HUES64 (cell line): ENCODE measurements around the gene PLAAT3.
"Not testable (repeated sequence)": the region's sequence is repeated elsewhere in the genome, so short reads cannot be mapped to it uniquely, and the experiment has no call there.

Experiments used
- H3K27ac ChIP-seq: 2 replicates; pipeline ENCODE4 v1.7.0; 2013; ENCODE audit warnings: low read depth, low read length, inconsistent platforms
- H3K27me3 ChIP-seq: 2 replicates; pipeline ENCODE4 v1.6.1; 2013; ENCODE audit warnings: mild to moderate bottlenecking, low read length; ENCODE audit not compliant: insufficient read depth
- H3K36me3 ChIP-seq: 2 replicates; pipeline ENCODE4 v1.6.1; 2013; ENCODE audit warnings: mild to moderate bottlenecking, low read length; ENCODE audit not compliant: insufficient read depth
- H3K4me1 ChIP-seq: 2 replicates; pipeline ENCODE4 v1.6.1; 2013; ENCODE audit warnings: mild to moderate bottlenecking, low read length, moderate library complexity; ENCODE audit not compliant: insufficient read depth
- H3K4me3 ChIP-seq: 2 replicates; pipeline ENCODE4 v1.5.1; 2013; ENCODE audit warnings: mild to moderate bottlenecking, low read length, moderate library complexity
- H3K9ac ChIP-seq: 2 replicates; pipeline ENCODE4 v1.6.1; 2013; ENCODE audit warnings: mild to moderate bottlenecking, low read depth, low read length
- H3K9me3 ChIP-seq: 2 replicates; pipeline ENCODE4 v1.6.1; 2013; ENCODE audit warnings: low read depth, low read length; ENCODE audit not compliant: insufficient read depth
- WGBS: fragments of 150-250, 120-280 bp; methylation state at CpG from one replicate; pipeline ENCODE4 v1.1.7; 2013; ENCODE audit warnings: missing lambda C conversion rate; 5-methylcytosine and 5-hydroxymethylcytosine counted together

Gene PLAAT3

DNA sequence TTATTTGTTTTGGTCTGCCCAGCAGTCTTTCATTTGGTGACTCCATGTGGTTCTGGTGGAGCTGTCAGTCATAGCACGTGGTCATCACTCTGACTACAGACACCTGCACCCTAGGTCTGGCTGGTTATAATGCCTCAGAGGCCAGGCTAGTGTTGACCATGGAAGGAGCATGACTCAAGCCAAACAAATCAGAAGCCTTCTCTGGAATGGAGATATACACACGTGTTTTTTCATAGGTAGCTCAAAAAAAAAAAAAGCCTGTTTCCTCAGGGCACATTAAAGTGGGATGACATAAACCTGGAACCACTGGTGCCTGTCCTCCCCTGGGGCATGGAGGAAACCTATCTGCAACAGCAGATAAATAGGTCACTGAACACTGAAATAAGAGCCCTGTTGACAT lies 8.1 kb upstream of the PLAAT3 start:
- Histone ChIP-seq H3K4me1 (peaks cover 4% of the 10 kb centered on the region), H3K36me3 (no peaks in the 10 kb centered on the region), H3K27me3 (no peaks in the 10 kb centered on the region), H3K27ac (no peak overlapping the region), H3K9me3 (no peaks in the 10 kb centered on the region), H3K9ac (no peak overlapping the region), H3K4me3 (no peak overlapping the region)
- whole genome bisulfite sequencing, result 93% methylated on average over 2 of the region's 2 CpGs

DNA sequence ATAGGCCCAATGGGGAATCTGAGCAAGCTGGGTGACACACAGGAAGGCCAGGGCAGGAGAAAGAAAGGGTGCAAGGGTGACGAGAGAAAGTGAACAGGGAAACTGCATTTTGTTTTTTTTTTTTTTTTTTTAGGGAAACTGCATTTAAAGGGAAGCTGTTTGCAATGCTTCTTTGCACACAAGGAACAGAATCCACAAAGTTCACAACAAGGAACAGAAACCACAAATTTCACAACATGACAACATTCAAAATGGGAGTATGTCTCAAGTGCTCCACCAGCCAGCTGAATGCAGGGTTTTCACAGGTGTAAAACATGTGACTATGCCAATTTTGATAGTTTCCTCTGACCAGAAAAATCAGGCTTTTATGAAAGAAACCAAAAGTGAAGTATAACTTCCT lies 6.8 kb upstream of the PLAAT3 start:
- Histone ChIP-seq H3K36me3 (no peaks in the 10 kb centered on the region), H3K9ac (no peak overlapping the region), H3K27me3 (no peaks in the 10 kb centered on the region), H3K9me3 (no peaks in the 10 kb centered on the region), H3K4me1 (peaks cover 4% of the 10 kb centered on the region), H3K4me3 (no peak overlapping the region), H3K27ac (no peak overlapping the region)
- WGBS, result 78% methylated on average over 1 of the region's 1 CpG

DNA sequence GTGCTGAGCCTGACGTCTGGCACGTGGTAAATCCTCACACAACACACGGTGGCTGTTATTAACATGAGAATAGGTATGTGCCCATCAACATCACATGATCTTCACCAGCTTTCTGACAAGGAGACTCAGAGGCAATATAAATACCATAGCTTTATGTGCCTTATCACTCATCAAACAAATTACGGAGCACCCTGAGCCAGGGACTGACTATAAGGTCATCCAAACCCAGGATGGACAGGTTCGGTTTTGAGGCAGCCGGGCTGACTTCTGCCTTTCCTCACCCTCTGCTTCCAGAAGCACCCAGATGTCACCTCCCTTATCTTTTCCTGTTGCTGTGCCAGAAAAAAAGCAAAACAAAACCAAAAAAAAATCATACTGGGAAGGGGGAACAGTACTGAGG lies 5.7 kb upstream of the PLAAT3 start:
- WGBS, result 79% methylated on average over 6 of the region's 6 CpGs
- Histone ChIP-seq H3K27me3 (no peaks in the 10 kb centered on the region), H3K4me1 (peaks cover 3% of the 10 kb centered on the region), H3K9me3 (no peaks in the 10 kb centered on the region), H3K27ac (no peak overlapping the region), H3K4me3 (no peak overlapping the region), H3K36me3 (no peaks in the 10 kb centered on the region), H3K9ac (no peak overlapping the region)

- not testable (repeated sequence) for H3K27me3 ChIP-seq, H3K9ac ChIP-seq, H3K36me3 ChIP-seq, H3K4me1 ChIP-seq, H3K9me3 ChIP-seq, H3K4me3 ChIP-seq, H3K27ac ChIP-seq
- WGBS, result 90% methylated on average over 5 of the region's 5 CpGs
Observed at GRCh38 chr11:63617686-63618085, 3.5 kb upstream of the PLAAT3 start.

DNA sequence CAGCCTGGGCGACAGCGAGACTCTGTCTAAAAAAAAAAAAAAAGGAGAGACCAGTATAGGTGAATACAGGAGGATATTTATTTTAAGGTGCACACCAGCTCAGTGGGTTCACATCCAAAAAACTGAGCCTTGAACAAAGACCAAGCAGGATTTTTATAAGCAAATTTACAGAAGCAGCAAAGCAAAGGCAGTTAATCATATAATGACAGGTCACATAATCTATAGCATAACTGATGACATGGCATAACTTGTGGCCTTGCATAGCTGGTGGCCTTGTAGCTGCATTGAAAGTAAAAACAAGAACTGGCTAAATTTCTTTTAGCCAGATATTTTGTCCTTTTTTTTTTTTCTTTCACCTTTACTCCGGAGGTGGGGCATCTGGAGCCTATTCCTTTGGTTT lies 2.7 kb upstream of the PLAAT3 start:
- H3K36me3 ChIP-seq, result no peaks in the 10 kb centered on the region
- H3K9ac ChIP-seq, result no peak overlapping the region
- peaks cover 7% of the 10 kb centered on the region for H3K4me1 ChIP-seq
- no peak overlapping the region for H3K27ac ChIP-seq
- WGBS, result 91% methylated on average over 3 of the region's 3 CpGs
- H3K27me3 ChIP-seq, result peaks cover 14% of the 10 kb centered on the region; the same call in 1 of the 2 replicates
- H3K9me3 ChIP-seq, result no peaks in the 10 kb centered on the region
- H3K4me3 ChIP-seq, result no peak overlapping the region

DNA sequence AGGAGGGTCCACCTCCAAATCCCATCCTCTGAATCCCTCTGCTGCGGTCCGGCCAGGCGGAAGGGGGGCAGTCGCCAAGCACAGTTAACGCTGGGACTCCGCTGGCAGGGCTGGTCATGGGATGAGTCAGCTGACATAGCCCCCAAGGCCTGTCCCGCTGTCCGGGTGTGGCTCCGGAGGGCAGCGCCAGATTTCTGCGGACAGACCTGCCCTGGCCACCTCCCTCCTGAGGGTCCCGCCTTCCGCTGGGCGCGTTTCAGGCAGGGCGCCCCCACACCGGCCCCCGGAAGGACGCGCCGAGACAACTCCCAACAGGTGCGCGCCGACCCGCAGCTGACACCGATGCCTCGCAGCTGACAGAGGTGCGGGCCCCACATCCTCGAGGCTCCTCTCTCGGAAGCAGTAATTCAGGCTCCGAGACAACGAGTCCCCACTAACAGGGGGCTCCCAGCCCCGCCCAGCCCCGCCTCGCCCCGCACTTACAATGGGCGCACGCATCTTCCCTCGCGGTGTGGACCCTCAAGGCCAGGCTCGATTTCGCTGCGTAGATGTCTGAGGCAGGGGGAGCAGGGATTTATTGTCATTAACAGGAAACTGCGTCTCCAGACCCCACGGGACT lies 607 bp downstream of the PLAAT3 start:
- under 1% methylated on average over 45 of the region's 45 CpGs for WGBS
- H3K4me3 ChIP-seq, result peak overlapping the region; percentile 83
- H3K36me3 ChIP-seq, result no peaks in the 10 kb centered on the region
- H3K9me3 ChIP-seq, result no peaks in the 10 kb centered on the region
- H3K27me3 ChIP-seq, result peaks cover 14% of the 10 kb centered on the region; the same call in 1 of the 2 replicates
- H3K27ac ChIP-seq, result peak overlapping the region; percentile 72; the same call in 1 of the 2 replicates
- peak overlapping the region; percentile 64 for H3K9ac ChIP-seq
- H3K4me1 ChIP-seq, result peaks cover 37% of the 10 kb centered on the region

- Histone ChIP-seq H3K27me3 (peaks cover 14% of the 10 kb centered on the region; the same call in 1 of the 2 replicates), H3K9ac (no peak overlapping the region), H3K9me3 (no peaks in the 10 kb centered on the region), H3K4me3 (peak overlapping the region; percentile 83), H3K36me3 (no peaks in the 10 kb centered on the region), H3K4me1 (peaks cover 43% of the 10 kb centered on the region), H3K27ac (no peak overlapping the region)
Observed at GRCh38 chr11:63612181-63612580, 2.1 kb downstream of the PLAAT3 start.

- H3K4me3 ChIP-seq, result peak overlapping the region; percentile 24
- H3K27me3 ChIP-seq, result peaks cover 14% of the 10 kb centered on the region; the same call in 1 of the 2 replicates
- no peak overlapping the region for H3K9ac ChIP-seq
- WGBS, result 43% methylated on average over 1 of the region's 1 CpG
- H3K27ac ChIP-seq, result peak overlapping the region; percentile 1; the same call in 1 of the 2 replicates
- peaks cover 43% of the 10 kb centered on the region for H3K4me1 ChIP-seq
- H3K36me3 ChIP-seq, result no peaks in the 10 kb centered on the region
- no peaks in the 10 kb centered on the region for H3K9me3 ChIP-seq
Observed at GRCh38 chr11:63611395-63611747, 2.9 kb downstream of the PLAAT3 start.

DNA sequence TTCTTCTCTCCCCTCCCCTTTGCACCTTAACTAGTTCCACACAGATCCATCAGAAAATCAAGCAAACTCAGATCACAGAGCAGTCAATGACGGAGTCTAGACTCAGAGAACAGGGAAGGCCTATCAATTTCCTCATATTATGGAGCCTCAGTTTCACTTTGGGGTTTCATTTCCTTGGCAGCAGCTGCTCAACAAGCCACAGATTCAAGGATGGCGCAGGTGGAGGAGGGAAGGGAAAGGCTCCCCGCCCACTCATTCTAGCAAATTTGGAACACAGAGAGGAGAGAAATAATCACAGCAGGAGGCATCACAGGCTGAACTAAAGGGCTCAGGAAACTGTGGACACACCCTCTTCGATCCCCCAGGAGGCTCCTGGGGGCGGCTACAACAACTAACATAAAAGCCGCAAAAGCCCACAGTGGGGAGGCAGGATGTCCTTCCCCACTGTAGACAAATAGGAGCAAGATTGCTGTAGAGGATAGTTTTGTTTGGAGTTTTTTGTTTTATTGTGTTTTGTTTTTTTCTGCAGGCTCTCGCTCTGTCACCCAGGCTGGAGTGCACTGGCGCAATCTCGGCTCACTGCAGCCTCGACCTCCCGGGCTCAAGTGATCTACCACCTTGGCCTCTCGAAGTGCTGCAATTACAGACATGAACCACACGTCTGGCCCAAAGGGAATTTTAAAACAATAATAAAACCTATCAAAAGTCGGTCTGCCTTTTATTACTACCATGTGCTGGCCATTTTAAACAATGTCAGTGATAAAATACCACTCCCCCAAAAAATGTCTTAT lies 3.4 kb downstream of the PLAAT3 start:
- peak overlapping the region; percentile 24 for H3K4me3 ChIP-seq
- H3K36me3 ChIP-seq, result no peaks in the 10 kb centered on the region; the same call in 1 of the 2 replicates
- WGBS, result 6% methylated on average over 14 of the region's 14 CpGs
- H3K9ac ChIP-seq, result no peak overlapping the region
- H3K27ac ChIP-seq, result peak overlapping the region; percentile 56; the same call in 1 of the 2 replicates
- peaks cover 43% of the 10 kb centered on the region for H3K4me1 ChIP-seq
- H3K9me3 ChIP-seq, result no peaks in the 10 kb centered on the region
- H3K27me3 ChIP-seq, result peaks cover 14% of the 10 kb centered on the region; the same call in 1 of the 2 replicates

GRCh38 chr11:63609971-63610580 lies 4.2 kb downstream of the PLAAT3 start:
- Histone ChIP-seq H3K4me1 (peaks cover 43% of the 10 kb centered on the region), H3K27me3 (peaks cover 14% of the 10 kb centered on the region; the same call in 1 of the 2 replicates), H3K4me3 (0 out of 2 replicates have a peak overlapping the region, but pooled peaks have one; percentile 2), H3K27ac (peak overlapping the region; percentile 19; the same call in 1 of the 2 replicates), H3K9me3 (no peaks in the 10 kb centered on the region), H3K36me3 (no peaks in the 10 kb centered on the region; the same call in 1 of the 2 replicates), H3K9ac (no peak overlapping the region)
- WGBS, result 66% methylated on average over 13 of the region's 14 CpGs

- Histone ChIP-seq H3K27me3 (peaks cover 14% of the 10 kb centered on the region; the same call in 1 of the 2 replicates), H3K9ac (no peak overlapping the region), H3K4me3 (no peak overlapping the region), H3K36me3 (no peaks in the 10 kb centered on the region; the same call in 1 of the 2 replicates), H3K27ac (no peak overlapping the region), H3K4me1 (peaks cover 43% of the 10 kb centered on the region), H3K9me3 (no peaks in the 10 kb centered on the region)
- 83% methylated on average over 4 of the region's 4 CpGs for WGBS
Observed at GRCh38 chr11:63609536-63609935, 4.7 kb downstream of the PLAAT3 start.
